Endothelial cell of umbilical vein (primary cell): ENCODE measurements around the gene ADAMTSL3. TPM values are rescaled to one million over a fixed set of nuclear protein-coding genes. Genes with fewer than 3 reads are reported as not detected.

Source experiments
- BruUV-seq: library from RNA; stranded (reverse); fragments of 400-500 nt; replicated peaks from 2 replicates; lab custom pipeline; 2021; lab: Mats Ljungman, UMichigan
- CTCF ChIA-PET: fragments of 300-600, 350-600 bp; sonication (Branson Sonifier 250); formaldehyde crosslinking; loops from one replicate; lab custom pipeline; 2021; ENCODE audit warnings: antibody characterized with exemption, inconsistent platforms; lab: Charles Lee
- POLR2A ChIA-PET: fragments of 300-600, 350-600 bp; sonication (Branson Sonifier 250); formaldehyde crosslinking; loops from one replicate; lab custom pipeline; 2021; ENCODE audit warnings: antibody characterized with exemption, inconsistent platforms; lab: Charles Lee
- DNase-seq: peaks from one replicate; pipeline ENCODE4 v3.0.0-alpha.2; 2011; ENCODE audit warnings: low read depth, low spot score
- FAIRE-seq: peaks from 2 replicates; lab custom pipeline; 2011; peaks lifted over from hg19 to GRCh38; lab: Jason Lieb, UNC
- H2AFZ ChIP-seq: 2 replicates; pipeline ENCODE4 v1.6.0; 2012; ENCODE audit warnings: low read depth, low read length, control low read depth, inconsistent platforms
- H3K27ac ChIP-seq: 2 replicates; pipeline ENCODE4 v1.5.1; 2011; ENCODE audit warnings: low read depth, mild to moderate bottlenecking, control low read depth, low read length, moderate library complexity; ENCODE audit not compliant: insufficient read depth
- H3K27me3 ChIP-seq, 2 experiments: 2 replicates each; pipeline versions ENCODE4 v1.6.0 to v1.6.1; 2011; ENCODE audit warnings: low read length in 2 of 2, mixed read lengths in 1 of 2; ENCODE audit not compliant: control insufficient read depth in 2 of 2, insufficient read depth in 2 of 2
- H3K36me3 ChIP-seq, 2 experiments: 2 replicates in 1 of 2; 3 replicates in 1 of 2; pipeline ENCODE4 v1.5.1; 2011; ENCODE audit warnings: low read length in 2 of 2, mild to moderate bottlenecking in 1 of 2, moderate library complexity in 1 of 2; ENCODE audit not compliant: control insufficient read depth in 2 of 2, insufficient read depth in 2 of 2; ENCODE audit errors: extremely low read depth in 1 of 2
- H3K4me1 ChIP-seq: 3 replicates; pipeline ENCODE4 v1.5.1; 2011; ENCODE audit warnings: mild to moderate bottlenecking, low read length; ENCODE audit not compliant: control insufficient read depth, insufficient read depth; ENCODE audit errors: extremely low read depth
- H3K4me2 ChIP-seq: 2 replicates; pipeline ENCODE4 v1.6.1; 2011; ENCODE audit warnings: low read length, control low read depth, mixed read lengths; ENCODE audit not compliant: insufficient read depth
- H3K4me3 ChIP-seq, 3 experiments: fragments of 200-600 bp in 1 of 3; sonication (generic), shearing (Covaris generic) in 1 of 3; replicated peaks in 1 of 3; 2 replicates each; pipeline ENCODE4 v1.5.1; 2011 to 2016; ENCODE audit warnings: control low read depth in 3 of 3, low read length in 3 of 3, mild to moderate bottlenecking in 2 of 3, inconsistent platforms in 1 of 3, low read depth in 1 of 3, moderate library complexity in 1 of 3; ENCODE audit not compliant: insufficient read depth in 1 of 3
- H3K79me2 ChIP-seq: 2 replicates; pipeline ENCODE4 v1.6.0; 2012; ENCODE audit warnings: low read length, inconsistent platforms; ENCODE audit not compliant: control insufficient read depth, insufficient read depth
- H3K9ac ChIP-seq: replicated peaks from 2 replicates; pipeline ENCODE3; 2011; ENCODE audit warnings: low read length, control low read depth; ENCODE audit not compliant: insufficient read depth; ENCODE audit errors: extremely low read depth
- H3K9me1 ChIP-seq: replicated peaks from 3 replicates; pipeline ENCODE4 v1.6.0; 2011; ENCODE audit warnings: mild to moderate bottlenecking, low read length; ENCODE audit not compliant: control insufficient read depth, insufficient read depth; ENCODE audit errors: extremely low read depth
- H3K9me3 ChIP-seq: replicated peaks from 2 replicates; pipeline ENCODE4 v1.5.1; 2012; ENCODE audit warnings: low read length, inconsistent platforms; ENCODE audit not compliant: control insufficient read depth, insufficient read depth
- H4K20me1 ChIP-seq: replicated peaks from 2 replicates; pipeline ENCODE3; 2011; ENCODE audit warnings: mild to moderate bottlenecking, low read length; ENCODE audit not compliant: control insufficient read depth, insufficient read depth; ENCODE audit errors: extremely low read depth
- CTCF ChIP-seq, 2 donors: IDR thresholded peaks; 1 replicate in 1 of 2; 2 replicates in 1 of 2; pipeline ENCODE4 v1.5.1; 2011; ENCODE audit warnings: low read length in 2 of 2, mild to moderate bottlenecking in 2 of 2, moderate library complexity in 2 of 2, control low read depth in 1 of 2, inconsistent platforms in 1 of 2, low read depth in 1 of 2; ENCODE audit not compliant: insufficient read depth in 1 of 2; ENCODE audit errors: extremely low read depth in 1 of 2
- EZH2 ChIP-seq: IDR thresholded peaks from 2 replicates; pipeline ENCODE4 v1.6.1; 2012; ENCODE audit warnings: borderline replicate concordance, low read depth, mild to moderate bottlenecking, moderate library complexity, low read length, inconsistent platforms; ENCODE audit not compliant: severe bottlenecking
- FOS ChIP-seq: IDR thresholded peaks from 2 replicates; pipeline ENCODE4 v1.6.1; 2011; ENCODE audit warnings: mild to moderate bottlenecking, low read length, moderate library complexity, borderline replicate concordance; ENCODE audit not compliant: insufficient read depth
- GATA2 ChIP-seq: IDR thresholded peaks from 2 replicates; pipeline ENCODE4 v1.7.0; 2011; ENCODE audit warnings: low read depth, mild to moderate bottlenecking, moderate library complexity, mixed read lengths, low read length; ENCODE audit not compliant: insufficient read length, insufficient read depth
- JUN ChIP-seq: IDR thresholded peaks from 2 replicates; pipeline ENCODE4 v1.6.1; 2011; ENCODE audit warnings: borderline replicate concordance, low read depth; ENCODE audit not compliant: insufficient read length, insufficient read depth
- MAX ChIP-seq: IDR thresholded peaks from 2 replicates; pipeline ENCODE4 v1.6.1; 2011; ENCODE audit not compliant: insufficient read depth, insufficient read length
- MYC ChIP-seq: IDR thresholded peaks from one replicate; pipeline ENCODE4 v1.6.1; 2011; ENCODE audit warnings: mild to moderate bottlenecking, low read depth, low read length
- POLR2A ChIP-seq: IDR thresholded peaks from 2 replicates; pipeline ENCODE4 v1.6.1; 2012; ENCODE audit warnings: low read depth, mild to moderate bottlenecking, control low read depth, low read length
- POLR2AphosphoS5 ChIP-seq: IDR thresholded peaks from 2 replicates; pipeline ENCODE4 v1.6.1; 2012; ENCODE audit warnings: low read depth, mild to moderate bottlenecking, control low read depth, low read length, moderate library complexity; ENCODE audit not compliant: insufficient read depth
- dilution Hi-C: fragments of 300-500 bp; cut with MboI; formaldehyde crosslinking; loops from one replicate; pipeline ENCODE4 v1.15.0; 2019; ENCODE audit warnings: low sequenced_read_pairs; ENCODE audit not compliant: extremely low pct_ligation_motif_present
- intact Hi-C: fragments of 100-400 bp; cut with micrococcal nuclease; formaldehyde crosslinking; loops from one replicate; pipeline ENCODE4 v1.10.0; 2022
- polyA plus RNA-seq, 4 experiments: library from polyadenylated mRNA; depleted of rRNA in 3 of 4; stranded (reverse) in 3 of 4; unstranded in 1 of 4; fragments of >200 nt; gene quantifications; 2 replicates each; pipeline versions ENCODE4 v1.2.1 to v1.2.3, GENCODE V29; 2011 to 2012; ENCODE audit warnings: missing spikeins in 1 of 4
- total RNA-seq: library from RNA; stranded (reverse); gene quantifications from 2 replicates; pipeline ENCODE4 v1.2.3, GENCODE V29; 2021

The ADAMTSL3 gene
- total and polyA plus RNA-seq, 2 donors (not counting 3 experiments of a cell fraction or from before 2014, with no cell fraction given) = not detected

DNA sequence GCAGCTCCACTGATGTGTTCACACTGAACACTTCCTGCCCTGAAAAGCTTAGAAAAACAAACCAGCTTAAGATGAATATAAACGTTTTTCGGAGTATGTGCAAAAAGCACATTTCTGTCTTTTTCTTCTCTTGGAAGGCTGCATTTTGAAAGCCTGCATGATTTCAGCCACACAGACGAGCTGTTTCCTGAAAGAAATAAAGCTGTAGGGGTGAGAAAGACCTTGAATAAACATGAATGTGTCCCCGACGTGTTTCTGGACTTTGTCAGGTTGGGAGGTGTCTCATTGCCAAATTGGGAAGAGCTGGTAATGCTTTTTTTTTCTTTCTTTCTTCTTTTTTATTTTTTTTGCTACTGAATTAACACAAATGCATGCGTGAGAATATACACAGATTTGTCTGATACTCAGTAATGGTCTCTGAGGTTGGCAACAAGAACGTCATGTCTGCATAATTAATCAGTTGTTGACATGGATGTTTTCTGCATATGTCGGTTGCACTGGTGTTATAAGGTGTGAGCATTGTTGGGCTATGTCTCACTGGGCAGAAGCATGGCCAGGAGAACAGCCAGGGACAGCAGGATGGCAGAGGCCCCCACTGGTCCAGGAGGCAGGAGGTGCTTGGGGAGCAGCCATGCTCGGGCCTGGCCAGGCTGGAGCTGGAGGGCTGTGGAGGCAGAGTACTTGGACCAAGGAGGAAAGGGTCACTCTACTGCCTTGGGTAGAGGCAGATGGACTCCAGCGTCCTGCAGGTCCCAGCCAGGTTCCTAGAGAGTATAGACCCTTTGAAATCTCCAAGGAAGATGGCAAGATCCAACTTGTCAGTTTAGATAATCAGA is 39.0 kb downstream of the ADAMTSL3 start:
- H3K9ac ChIP-seq = no peak overlapping the region
- H3K9me1 ChIP-seq = no peaks in the 10 kb centered on the region
- ChIA-PET POLR2A (no interaction called here), CTCF (no interaction called here)
- H3K36me3 ChIP-seq = no peaks in the 10 kb centered on the region
- no peak overlapping the region for H3K27ac ChIP-seq
- H3K9me3 ChIP-seq = peaks cover 2% of the 10 kb centered on the region
- H3K4me3 ChIP-seq = no peak overlapping the region
- DNase-seq (no peak), FAIRE-seq (no peak)
- no peak overlapping the region for H2AFZ ChIP-seq
- no peaks in the 10 kb centered on the region for H3K27me3 ChIP-seq
- H4K20me1 ChIP-seq = no peaks in the 10 kb centered on the region
- intact Hi-C loops (no loop called here), dilution Hi-C loops (no loop called here)
- no peaks in the 10 kb centered on the region for H3K4me1 ChIP-seq
- no peak overlapping the region for H3K4me2 ChIP-seq
- no peak for TF ChIP-seq POLR2A
- TF ChIP-seq MYC = no peak
- TF ChIP-seq EZH2 = no peak
- no peak for TF ChIP-seq MAX
- no peak for TF ChIP-seq GATA2
- TF ChIP-seq JUN = no peak
- no peak for TF ChIP-seq CTCF (IDR thresholded peaks at IDR 0.05; ENCODE audit: extremely low read depth in 1 of 2, insufficient read depth in 1 of 2, low read depth in 1 of 2, low read length in 2 of 2)
- no peak for TF ChIP-seq POLR2AphosphoS5
- TF ChIP-seq FOS = no peak
- H3K79me2 ChIP-seq = no peaks in the 10 kb centered on the region
- no TSS peak for BruUV-seq
